Naive thymus-derived CD4-positive, alpha-beta T cell (primary cell): Measurements from ENCODE around the gene LRMDA. TPM values are rescaled to one million over a fixed set of nuclear protein-coding genes. Genes with fewer than 3 reads are reported as not detected.

Experiments
- ATAC-seq: fragments of 150-1000 bp; cut with Tn5 transposase; 2 replicates; pipeline ENCODE4 v1.10.0; 2021; ENCODE audit warnings: mild to moderate bottlenecking, moderate library complexity
- CTCF ChIA-PET: fragments of 350-600 bp; sonication (Branson Sonifier 250); formaldehyde crosslinking; loops from one replicate; lab custom pipeline; 2021; ENCODE audit warnings: antibody characterized with exemption; lab: Charles Lee
- POLR2A ChIA-PET: fragments of 350-600 bp; sonication (Branson Sonifier 250); formaldehyde crosslinking; loops from one replicate; lab custom pipeline; 2021; ENCODE audit warnings: antibody characterized with exemption, inconsistent platforms; lab: Charles Lee
- DNase-seq, 9 donors: peaks; one replicate each; pipeline versions ENCODE4 v3.0.0 to v3.0.0-alpha.2; 2020 to 2022; ENCODE audit warnings: mixed read lengths in 1 of 9
- H3K27ac ChIP-seq: one replicate; pipeline ENCODE4 v1.7.0; 2013; ENCODE audit warnings: mild to moderate bottlenecking, low read depth, low read length, moderate library complexity
- H3K27me3 ChIP-seq, 2 donors: one replicate each; pipeline ENCODE4 v1.7.0; 2013; ENCODE audit warnings: low read length in 2 of 2, mild to moderate bottlenecking in 2 of 2, moderate library complexity in 2 of 2; ENCODE audit not compliant: control insufficient read depth in 2 of 2, insufficient read depth in 2 of 2
- H3K36me3 ChIP-seq, 3 experiments: 1 replicate in 2 of 3; 2 replicates in 1 of 3; pipeline ENCODE4 v1.7.0; 2013; ENCODE audit warnings: low read length in 3 of 3, mild to moderate bottlenecking in 3 of 3, moderate library complexity in 1 of 3; ENCODE audit not compliant: insufficient read depth in 3 of 3, control insufficient read depth in 2 of 3
- H3K4me1 ChIP-seq, 2 donors: one replicate each; pipeline ENCODE4 v1.7.0; 2013; ENCODE audit warnings: low read length in 2 of 2, mild to moderate bottlenecking in 2 of 2, moderate library complexity in 1 of 2; ENCODE audit not compliant: control insufficient read depth in 2 of 2, insufficient read depth in 2 of 2
- H3K4me3 ChIP-seq: 2 replicates; pipeline ENCODE4 v1.7.0; 2013; ENCODE audit warnings: mild to moderate bottlenecking, low read length
- H3K9me3 ChIP-seq, 3 experiments: 1 replicate in 2 of 3; 2 replicates in 1 of 3; pipeline ENCODE4 v1.7.0; 2013; ENCODE audit warnings: low read length in 3 of 3; ENCODE audit not compliant: control insufficient read depth in 2 of 3
- H3K27ac Mint-ChIP-seq, 9 donors: one replicate each; pipeline ENCODE4 v1.8.0; 2020 to 2022; ENCODE audit warnings: mixed read lengths in 9 of 9, mild to moderate bottlenecking in 8 of 9, moderate library complexity in 5 of 9, inconsistent platforms in 2 of 9
- H3K27me3 Mint-ChIP-seq, 5 donors: one replicate each; pipeline ENCODE4 v1.8.0; 2021 to 2022; ENCODE audit warnings: mixed read lengths in 5 of 5, mild to moderate bottlenecking in 1 of 5
- H3K36me3 Mint-ChIP-seq, 5 donors: one replicate each; pipeline ENCODE4 v1.8.0; 2020 to 2022; ENCODE audit warnings: mixed read lengths in 5 of 5, mild to moderate bottlenecking in 3 of 5, inconsistent platforms in 1 of 5
- H3K4me1 Mint-ChIP-seq, 7 donors: one replicate each; pipeline ENCODE4 v1.8.0; 2020 to 2022; ENCODE audit warnings: mixed read lengths in 7 of 7, mild to moderate bottlenecking in 3 of 7, inconsistent platforms in 1 of 7
- H3K4me3 Mint-ChIP-seq, 10 donors: one replicate each; pipeline ENCODE4 v1.8.0; 2020 to 2022; ENCODE audit warnings: mild to moderate bottlenecking in 10 of 10, mixed read lengths in 10 of 10, moderate library complexity in 6 of 10, inconsistent platforms in 2 of 10
- H3K9me3 Mint-ChIP-seq, 11 donors: one replicate each; pipeline ENCODE4 v1.8.0; 2020 to 2022; ENCODE audit warnings: mixed read lengths in 11 of 11, mild to moderate bottlenecking in 4 of 11, inconsistent platforms in 1 of 11, moderate library complexity in 1 of 11
- intact Hi-C, 2 donors: fragments of 100-400 bp; cut with micrococcal nuclease; formaldehyde crosslinking; loops; one replicate each; pipeline ENCODE4 v1.15.1; 2023
- polyA plus RNA-seq, 2 donors: library from polyadenylated mRNA; unstranded; fragments of 300-500 nt; fragmentation: Illumina TruSeq; gene quantifications; one replicate each; pipeline ENCODE4 v1.2.3, GENCODE V29; 2021
- total RNA-seq, 6 experiments: library from RNA in 5 of 6; stranded (reverse) in 5 of 6; gene quantifications; 1 replicate in 5 of 6; 2 replicates in 1 of 6; pipeline ENCODE4 v1.2.3 and lab custom pipeline; 2021 to 2026

Gene LRMDA
- total and polyA plus RNA-seq, 7 experiments from 2014 or later = 0.57 to 14.9 (median 3.0) TPM; not detected in 4

GRCh38 chr10:76195654-76196390 lies 764.4 kb downstream of the LRMDA start:
- intact Hi-C loops = no loop called here
- Mint-ChIP-seq H3K36me3 (no peaks in the 10 kb centered on the region), H3K9me3 (peaks cover 0 to 9% (median 0%) of the 10 kb centered on the region in 11 donors), H3K4me3 (no peak overlapping the region), H3K27me3 (no peaks in the 10 kb centered on the region), H3K4me1 (no peaks in the 10 kb centered on the region), H3K27ac (no peak overlapping the region)
- no peak for ATAC-seq
- Histone ChIP-seq H3K9me3 (no peaks in the 10 kb centered on the region), H3K36me3 (no peaks in the 10 kb centered on the region), H3K27me3 (no peaks in the 10 kb centered on the region), H3K27ac (no peak overlapping the region), H3K4me1 (no peaks in the 10 kb centered on the region), H3K4me3 (no peak overlapping the region)
- ChIA-PET POLR2A (no interaction called here), CTCF (interaction anchor here (0.5 kb wide), 1 partner anchor 66 kb away, joined by 3 read pairs; no protein-coding TSS in a partner anchor)
- no peak for DNase-seq

- no peak for ATAC-seq
- no peaks in the 10 kb centered on the region for H3K9me3 ChIP-seq
- H3K27ac ChIP-seq = no peak overlapping the region
- no peak overlapping the region for H3K4me3 ChIP-seq
- CTCF ChIA-PET = no interaction called here
- no peaks in the 10 kb centered on the region for H3K4me1 ChIP-seq
- Mint-ChIP-seq H3K36me3 (no peaks in the 10 kb centered on the region), H3K27ac (no peak overlapping the region), H3K9me3 (peaks cover 0 to 7% (median 0%) of the 10 kb centered on the region in 11 donors), H3K27me3 (no peaks in the 10 kb centered on the region), H3K4me1 (no peaks in the 10 kb centered on the region), H3K4me3 (no peak overlapping the region)
- POLR2A ChIA-PET = no interaction called here
- DNase-seq = no peak
- intact Hi-C loops = no loop called here
- no peaks in the 10 kb centered on the region for H3K27me3 ChIP-seq
- no peaks in the 10 kb centered on the region for H3K36me3 ChIP-seq
Observed at GRCh38 chr10:76197293-76197692, 765.9 kb downstream of the LRMDA start.

GRCh38 chr10:76198287-76199035 lies 767.0 kb downstream of the LRMDA start:
- intact Hi-C loops = no loop called here
- Mint-ChIP-seq H3K36me3 (no peaks in the 10 kb centered on the region), H3K27ac (no peak overlapping the region), H3K27me3 (no peaks in the 10 kb centered on the region), H3K4me3 (no peak overlapping the region), H3K4me1 (no peaks in the 10 kb centered on the region), H3K9me3 (peaks cover 0 to 7% (median 0%) of the 10 kb centered on the region in 11 donors)
- ChIA-PET POLR2A (no interaction called here), CTCF (no interaction called here)
- ATAC-seq (no peak), DNase-seq (no peak)
- no peaks in the 10 kb centered on the region for H3K9me3 ChIP-seq
- H3K4me1 ChIP-seq = no peaks in the 10 kb centered on the region
- H3K36me3 ChIP-seq = no peaks in the 10 kb centered on the region
- no peak overlapping the region for H3K4me3 ChIP-seq
- H3K27me3 ChIP-seq = no peaks in the 10 kb centered on the region
- H3K27ac ChIP-seq = no peak overlapping the region

GRCh38 chr10:76201962-76202361 lies 770.5 kb downstream of the LRMDA start:
- no peak for DNase-seq
- Mint-ChIP-seq H3K36me3 (no peaks in the 10 kb centered on the region), H3K4me1 (no peaks in the 10 kb centered on the region), H3K4me3 (no peak overlapping the region), H3K27ac (no peak overlapping the region), H3K9me3 (peaks cover 0 to 3% (median 0%) of the 10 kb centered on the region in 11 donors), H3K27me3 (peaks cover 0 to 3% (median 0%) of the 10 kb centered on the region in 5 donors)
- ChIA-PET CTCF (no interaction called here), POLR2A (no interaction called here)
- H3K36me3 ChIP-seq = no peaks in the 10 kb centered on the region
- H3K9me3 ChIP-seq = no peaks in the 10 kb centered on the region
- no peak overlapping the region for H3K4me3 ChIP-seq
- ATAC-seq = no peak
- intact Hi-C loops = no loop called here
- H3K27me3 ChIP-seq = no peaks in the 10 kb centered on the region
- H3K4me1 ChIP-seq = no peaks in the 10 kb centered on the region
- H3K27ac ChIP-seq = no peak overlapping the region

- Mint-ChIP-seq H3K27me3 (peaks cover 0 to 3% (median 0%) of the 10 kb centered on the region in 5 donors), H3K4me1 (no peaks in the 10 kb centered on the region), H3K9me3 (peaks cover 0 to 3% (median 0%) of the 10 kb centered on the region in 11 donors), H3K27ac (no peak overlapping the region), H3K4me3 (no peak overlapping the region), H3K36me3 (no peaks in the 10 kb centered on the region)
- H3K4me3 ChIP-seq = no peak overlapping the region
- H3K9me3 ChIP-seq = no peaks in the 10 kb centered on the region
- ATAC-seq (no peak), DNase-seq (no peak)
- POLR2A ChIA-PET = no interaction called here
- CTCF ChIA-PET = no interaction called here
- H3K36me3 ChIP-seq = no peaks in the 10 kb centered on the region
- no peaks in the 10 kb centered on the region for H3K27me3 ChIP-seq
- no peaks in the 10 kb centered on the region for H3K4me1 ChIP-seq
- intact Hi-C loops = no loop called here
- H3K27ac ChIP-seq = no peak overlapping the region
Observed at GRCh38 chr10:76202777-76203176, 771.4 kb downstream of the LRMDA start.

GRCh38 chr10:76205361-76205760 lies 773.9 kb downstream of the LRMDA start:
- H3K27me3 ChIP-seq = no peaks in the 10 kb centered on the region
- Mint-ChIP-seq H3K27ac (no peak overlapping the region), H3K4me3 (no peak overlapping the region), H3K4me1 (no peaks in the 10 kb centered on the region), H3K36me3 (no peaks in the 10 kb centered on the region), H3K9me3 (peaks cover 0 to 3% (median 0%) of the 10 kb centered on the region in 11 donors), H3K27me3 (peaks cover 0 to 3% (median 0%) of the 10 kb centered on the region in 5 donors)
- CTCF ChIA-PET = no interaction called here
- H3K4me1 ChIP-seq = no peaks in the 10 kb centered on the region
- H3K36me3 ChIP-seq = no peaks in the 10 kb centered on the region
- DNase-seq (no peak), ATAC-seq (no peak)
- POLR2A ChIA-PET = interaction anchor here (0.5 kb wide), 1 partner anchor 28 kb away, joined by 3 read pairs; no protein-coding TSS in a partner anchor
- intact Hi-C loops = no loop called here
- H3K4me3 ChIP-seq = no peak overlapping the region
- no peaks in the 10 kb centered on the region for H3K9me3 ChIP-seq
- no peak overlapping the region for H3K27ac ChIP-seq
